Liver (tissue), 9 donors: ENCODE measurements around the gene SEPTIN7. TPM values are rescaled to one million over a fixed set of nuclear protein-coding genes. Genes with fewer than 3 reads are reported as not detected.

Experiments used
- DNase-seq: peaks from one replicate; pipeline ENCODE4 v3.0.0-alpha.2; 2017; ENCODE audit warnings: low spot score
- H3K27ac ChIP-seq, 2 donors: one replicate each; pipeline ENCODE4 v1.7.0; 2013; ENCODE audit warnings: inconsistent platforms in 2 of 2, low read length in 2 of 2, control low read depth in 1 of 2, low read depth in 1 of 2, mild to moderate bottlenecking in 1 of 2
- H3K27me3 ChIP-seq, 4 donors: one replicate each; pipeline versions ENCODE4 v1.6.1 to v1.7.0; 2013; ENCODE audit warnings: low read length in 3 of 4, inconsistent platforms in 1 of 4, mild to moderate bottlenecking in 1 of 4, moderate library complexity in 1 of 4; ENCODE audit not compliant: control insufficient read depth in 4 of 4, insufficient read depth in 4 of 4
- H3K36me3 ChIP-seq, 4 donors: one replicate each; pipeline versions ENCODE4 v1.6.1 to v1.7.0; 2013; ENCODE audit warnings: low read length in 3 of 4, mild to moderate bottlenecking in 3 of 4, low read depth in 1 of 4, moderate library complexity in 1 of 4; ENCODE audit not compliant: control insufficient read depth in 4 of 4, insufficient read depth in 3 of 4
- H3K4me1 ChIP-seq, 4 donors: one replicate each; pipeline versions ENCODE4 v1.6.1 to v1.7.0; 2013; ENCODE audit warnings: low read length in 3 of 4, mild to moderate bottlenecking in 3 of 4, moderate library complexity in 1 of 4; ENCODE audit not compliant: control insufficient read depth in 4 of 4, insufficient read depth in 4 of 4
- H3K4me3 ChIP-seq, 3 donors: one replicate each; pipeline versions ENCODE4 v1.6.1 to v1.7.0; 2013; ENCODE audit warnings: low read length in 3 of 3, control low read depth in 1 of 3, low read depth in 1 of 3, mild to moderate bottlenecking in 1 of 3
- H3K9ac ChIP-seq, 2 donors: one replicate each; pipeline ENCODE4 v1.7.0; 2013; ENCODE audit warnings: low read length in 2 of 2, mild to moderate bottlenecking in 2 of 2, moderate library complexity in 2 of 2, control low read depth in 1 of 2, low read depth in 1 of 2
- H3K9me3 ChIP-seq, 4 donors: one replicate each; pipeline versions ENCODE4 v1.6.1 to v1.7.0; 2013; ENCODE audit warnings: low read length in 3 of 4; ENCODE audit not compliant: control insufficient read depth in 4 of 4
- CTCF ChIP-seq: fragments of 150-350 bp; IDR thresholded peaks from 2 replicates; pipeline ENCODE4 v1.5.1; 2017; ENCODE audit warnings: improper control_type of control experiment, low read depth, low read length; ENCODE audit not compliant: missing input control
- FOXA1 ChIP-seq: IDR thresholded peaks from 2 replicates; pipeline ENCODE4 v1.6.1; 2016; ENCODE audit warnings: antibody characterized with exemption
- GABPA ChIP-seq, 2 donors: IDR thresholded peaks in 1 of 2; conservative IDR thresholded peaks in 1 of 2; 2 replicates each; pipeline ENCODE4 v1.6.1; 2016; ENCODE audit warnings: antibody characterized with exemption in 2 of 2, mild to moderate bottlenecking in 1 of 2, moderate library complexity in 1 of 2
- HNF4G ChIP-seq: IDR thresholded peaks from 2 replicates; pipeline ENCODE4 v1.6.1; 2016; ENCODE audit warnings: antibody characterized with exemption
- NR2F2 ChIP-seq: IDR thresholded peaks from 2 replicates; pipeline ENCODE4 v1.6.1; 2016; ENCODE audit warnings: antibody characterized with exemption
- RAD21 ChIP-seq, 2 donors: IDR thresholded peaks; 2 replicates each; pipeline ENCODE4 v1.6.1; 2016; ENCODE audit warnings: antibody characterized with exemption in 2 of 2, mild to moderate bottlenecking in 2 of 2
- RXRA ChIP-seq, 2 donors: IDR thresholded peaks; 2 replicates each; pipeline ENCODE4 v1.6.1; 2017 to 2018; ENCODE audit warnings: antibody characterized with exemption in 2 of 2, mild to moderate bottlenecking in 1 of 2
- SP1 ChIP-seq: IDR thresholded peaks from 2 replicates; pipeline ENCODE4 v1.6.1; 2018; ENCODE audit warnings: antibody characterized with exemption, mild to moderate bottlenecking
- WGBS: extraction: QIAGEN DNeasy Blood & Tissue Kit; methylation state at CpG from one replicate; pipeline ENCODE4 v1.1.7; 2013; 5-methylcytosine and 5-hydroxymethylcytosine counted together
- polyA plus RNA-seq, 2 donors: library from polyadenylated mRNA; stranded (reverse) in 1 of 2; unstranded in 1 of 2; fragments of 200-250 nt in 1 of 2; fragments of >200 nt in 1 of 2; fragmentation: Nextera tagmentation in 1 of 2; extraction: Ambion mirVana in 1 of 2; gene quantifications; one replicate each; pipeline versions ENCODE4 v1.2.1 to v1.2.3, GENCODE V29; 2013 to 2015
- total RNA-seq, 2 donors: library from RNA; depleted of rRNA; stranded (reverse); fragments of >200 nt; gene quantifications; one replicate each; pipeline ENCODE4 v1.2.3, GENCODE V29; 2014
- donor health status: healthy.
- donor health status: healthy.
- donor health status: healthy.
- donor health status: healthy.
- donor health status: healthy.

Gene SEPTIN7
- total and polyA plus RNA-seq, 4 donors = 48.3 to 86.1 (median 55.8) TPM

GRCh38 chr7:35792873-35793489 lies 7.9 kb upstream of the SEPTIN7 start:
- Histone ChIP-seq H3K4me3 (no peak overlapping the region), H3K27me3 (no peaks in the 10 kb centered on the region), H3K4me1 (no peaks in the 10 kb centered on the region), H3K36me3 (no peaks in the 10 kb centered on the region), H3K9ac (no peak overlapping the region), H3K9me3 (no peaks in the 10 kb centered on the region), H3K27ac (peak overlapping the region in 1 of 2 donors; percentile 16)
- WGBS = 72% methylated on average over 4 of the region's 4 CpGs
- no peak for DNase-seq
- no peak for TF ChIP-seq RAD21 (IDR thresholded peaks at IDR 0.05)
- no peak for TF ChIP-seq CTCF

- H3K27ac ChIP-seq = no peak overlapping the region
- no peak overlapping the region for H3K4me3 ChIP-seq
- H3K4me1 ChIP-seq = peaks cover 0 to 11% (median 1%) of the 10 kb centered on the region in 4 donors
- H3K9me3 ChIP-seq = no peaks in the 10 kb centered on the region
- H3K36me3 ChIP-seq = no peaks in the 10 kb centered on the region
- no peak for DNase-seq
- 93% methylated on average over 5 of the region's 5 CpGs for WGBS
- no peaks in the 10 kb centered on the region for H3K27me3 ChIP-seq
- no peak overlapping the region for H3K9ac ChIP-seq
- TF ChIP-seq RXRA (IDR thresholded peaks at IDR 0.05) = no peak
- TF ChIP-seq FOXA1 = no peak
- TF ChIP-seq RAD21 (IDR thresholded peaks at IDR 0.05) = no peak
- no peak for TF ChIP-seq HNF4G
- no peak for TF ChIP-seq GABPA (IDR thresholded peaks at IDR 0.05 in 1 of 2, conservative IDR thresholded peaks at IDR 0.05 in 1 of 2)
Observed at GRCh38 chr7:35797311-35797710, 3.5 kb upstream of the SEPTIN7 start.

GRCh38 chr7:35799846-35800717 lies 775 bp upstream of the SEPTIN7 start:
- peak; percentile 86 for DNase-seq
- Histone ChIP-seq H3K4me3 (peak overlapping the region; percentile 77 to 93 (median 88)), H3K4me1 (peaks cover 1 to 21% (median 9%) of the 10 kb centered on the region in 4 donors), H3K36me3 (no peaks in the 10 kb centered on the region), H3K27ac (peak overlapping the region; percentile 94), H3K9me3 (no peaks in the 10 kb centered on the region), H3K9ac (peak overlapping the region; percentile 61 to 92), H3K27me3 (no peaks in the 10 kb centered on the region)
- peak; percentile 21 for TF ChIP-seq NR2F2
- TF ChIP-seq SP1 = no peak
- no peak for TF ChIP-seq GABPA (IDR thresholded peaks at IDR 0.05 in 1 of 2, conservative IDR thresholded peaks at IDR 0.05 in 1 of 2)
- WGBS = 2% methylated on average over 37 of the region's 37 CpGs
